GM19455 (cell line): Measurements from ENCODE around the gene GPR137.

ENCODE experiments used
- ATAC-seq: cut with Tn5 transposase; IDR thresholded peaks from one replicate; pipeline ENCODE4 v1.9.1; 2021; ENCODE audit not compliant: unreplicated experiment

GPR137 gene

GRCh38 chr11:64249038-64249437, 36.6 kb upstream of the GPR137 start:
- ATAC-seq, result no peak

DNA sequence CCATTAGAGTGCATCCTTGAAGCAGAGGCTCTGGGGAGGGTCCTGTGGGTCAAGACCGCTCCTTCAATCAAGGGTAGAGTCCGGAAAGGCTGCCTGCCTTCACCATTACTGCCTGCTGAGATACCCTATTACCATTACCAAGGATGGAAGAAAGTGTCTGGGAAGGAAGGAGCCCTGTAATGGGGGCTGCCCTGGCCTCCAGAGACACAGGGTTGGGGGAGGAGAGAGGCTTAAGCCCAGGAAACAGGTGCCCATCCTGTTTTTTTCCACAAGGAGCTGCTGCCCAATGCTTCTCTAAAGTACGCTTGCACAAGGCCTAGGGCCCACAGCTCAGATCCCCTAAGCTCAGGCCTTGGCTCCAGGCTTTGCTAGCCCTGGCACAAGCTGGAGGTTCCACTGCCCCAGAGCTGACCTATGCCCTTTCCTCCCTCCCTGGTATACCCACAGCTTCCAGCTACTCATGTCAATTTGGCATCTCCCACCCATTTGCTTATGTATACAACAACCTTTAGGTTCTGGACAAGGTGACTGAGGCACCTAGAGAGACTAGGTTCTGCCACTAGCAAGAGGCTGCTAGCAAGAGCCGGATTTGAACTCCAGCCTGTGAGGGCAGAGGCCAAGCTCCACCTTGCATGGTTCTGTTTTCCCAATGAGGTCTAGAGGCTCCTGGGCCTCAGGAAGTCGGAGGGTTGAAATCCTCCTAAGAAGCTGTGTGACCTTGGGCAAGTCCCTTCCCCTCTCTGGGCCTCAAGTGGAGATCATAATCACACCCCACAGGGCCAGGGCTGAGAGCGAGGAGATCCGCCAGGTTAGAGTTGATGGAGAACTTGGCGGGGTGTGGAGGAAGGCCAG, 35.9 kb upstream of the GPR137 start:
- ATAC-seq, result no peak

DNA sequence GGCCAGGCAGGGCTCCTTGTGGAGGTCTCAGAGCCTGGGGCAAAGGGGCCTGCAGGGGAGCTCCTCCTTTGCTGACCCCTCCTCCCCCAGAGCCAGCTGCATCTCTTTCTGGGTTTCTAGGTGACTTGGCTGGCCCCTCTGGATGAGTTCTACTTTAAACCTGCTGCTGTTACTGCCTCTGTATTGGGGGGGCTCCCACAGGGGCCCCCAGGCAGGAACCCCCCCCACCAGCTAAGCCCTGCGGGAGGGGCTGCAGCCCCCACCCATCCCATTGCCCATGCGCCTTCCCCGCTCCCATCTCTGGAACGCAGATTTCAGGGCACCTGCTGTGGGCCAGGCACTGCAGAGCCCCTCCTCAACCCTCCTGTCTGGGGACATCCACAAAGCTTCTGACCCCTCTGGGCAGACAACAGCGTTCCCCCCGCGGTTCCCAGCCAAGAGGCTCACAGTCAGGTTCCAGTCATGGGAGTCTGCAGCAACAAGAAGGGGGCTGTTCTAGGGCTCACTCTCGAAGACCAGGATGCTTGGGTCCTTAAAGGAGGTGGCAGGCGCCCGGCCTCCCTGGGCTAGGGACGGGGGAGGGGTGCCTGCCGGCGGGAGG, 35.1 kb upstream of the GPR137 start:
- ATAC-seq, result no peak

- no peak for ATAC-seq
Observed at GRCh38 chr11:64251016-64251752, 34.5 kb upstream of the GPR137 start, which contains the start of gene PLCB3. PLCB3 (plus strand) TSS chr11:64251530; CDS start chr11:64251650, 120 bp downstream.

DNA sequence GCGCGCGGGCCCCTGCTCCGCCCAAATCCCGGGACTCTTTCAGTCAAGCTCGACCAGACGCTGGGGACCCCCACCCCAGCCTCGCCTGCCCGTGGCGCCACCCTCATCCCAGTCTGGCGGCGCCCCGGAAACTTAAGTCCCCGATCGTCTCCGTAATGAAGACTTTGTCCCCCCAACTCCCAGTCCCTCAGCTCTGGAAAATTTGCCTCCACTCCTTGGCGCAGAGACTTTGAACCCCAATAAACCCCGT, 34.0 kb upstream of the GPR137 start:
- ATAC-seq, result no peak

DNA sequence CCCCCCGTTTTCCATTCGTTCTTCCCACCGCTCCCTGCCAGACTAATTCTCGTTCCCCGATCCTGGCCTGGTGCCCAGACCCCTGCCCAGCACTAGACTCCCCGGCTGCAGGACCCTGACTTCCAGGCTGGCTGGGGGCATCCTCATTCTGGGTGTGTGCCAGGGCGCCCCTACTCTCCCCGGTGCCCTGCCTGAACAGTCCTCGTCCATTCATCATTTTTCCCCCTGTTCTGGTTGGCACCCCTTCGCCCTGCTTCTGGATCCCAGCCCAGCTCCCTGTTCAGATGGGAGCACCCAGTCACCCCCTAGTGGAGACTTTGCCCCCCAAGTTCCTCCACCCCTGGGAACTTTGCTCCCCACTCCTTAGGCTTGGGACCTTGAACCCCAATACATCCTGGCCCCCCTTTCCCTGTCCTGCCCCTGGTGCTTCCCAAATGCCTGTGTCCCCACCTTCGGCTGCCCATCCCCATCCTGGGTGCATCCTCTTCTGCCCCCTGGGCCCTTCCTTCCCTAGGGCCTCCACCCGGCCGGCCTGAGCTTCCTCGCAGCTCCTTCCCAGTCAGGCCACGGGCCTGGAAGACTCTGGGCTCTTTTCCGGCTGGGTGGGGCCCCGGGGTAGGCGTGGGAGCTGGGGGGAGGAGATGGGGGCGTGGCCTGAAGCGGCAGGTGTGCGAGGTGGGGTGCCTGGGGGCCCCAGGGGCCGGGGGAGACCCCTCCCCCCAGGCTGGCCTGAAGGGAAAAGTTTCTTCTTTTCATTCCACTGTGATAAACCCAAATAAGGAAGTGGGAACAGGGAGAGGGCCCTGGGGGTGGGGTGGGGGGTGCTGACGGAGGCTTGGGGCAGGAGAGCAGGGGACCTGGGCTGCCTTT, 33.4 kb upstream of the GPR137 start:
- ATAC-seq, result no peak

GRCh38 chr11:64253043-64253442, 32.6 kb upstream of the GPR137 start:
- ATAC-seq, result no peak

DNA sequence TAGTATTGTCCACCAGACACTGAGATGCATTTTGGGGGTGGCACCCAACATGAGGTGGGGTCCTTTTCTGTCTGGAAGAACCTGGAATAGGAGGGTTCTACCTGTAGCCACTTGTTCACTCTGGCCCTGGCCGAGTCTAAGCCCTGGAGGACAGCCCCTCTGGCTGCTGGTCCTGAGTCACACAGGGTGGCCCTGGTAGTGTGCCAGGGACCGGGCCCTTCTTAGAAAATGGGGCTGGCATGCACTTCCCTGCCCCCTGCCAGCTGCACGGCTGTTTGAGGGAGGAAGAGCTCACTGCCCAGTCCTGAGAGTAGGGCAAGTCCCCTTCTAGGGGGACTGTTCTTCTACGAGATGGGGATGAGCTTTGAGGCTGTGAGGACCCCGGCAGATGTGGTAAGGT, 32.2 kb upstream of the GPR137 start:
- ATAC-seq, result no peak

DNA sequence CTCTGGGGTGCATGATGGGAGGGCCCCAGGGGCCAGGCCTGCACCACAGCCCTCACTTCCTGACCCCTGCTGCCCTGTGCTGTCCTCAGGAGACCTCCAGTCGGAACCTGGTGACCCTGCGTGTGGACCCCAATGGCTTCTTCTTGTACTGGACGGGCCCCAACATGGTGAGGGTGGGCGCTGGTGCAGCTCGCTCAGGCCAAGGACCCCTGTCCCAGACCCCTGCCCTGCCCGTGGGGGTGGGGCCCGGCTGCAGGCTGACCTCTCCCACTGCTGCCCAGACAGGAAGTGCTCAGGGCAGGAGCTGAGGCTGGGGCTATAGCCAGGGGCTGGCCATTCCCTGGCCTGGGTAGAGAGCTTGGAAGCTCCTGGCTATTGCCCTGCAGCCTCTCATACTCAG, 31.3 kb upstream of the GPR137 start:
- no peak for ATAC-seq

DNA sequence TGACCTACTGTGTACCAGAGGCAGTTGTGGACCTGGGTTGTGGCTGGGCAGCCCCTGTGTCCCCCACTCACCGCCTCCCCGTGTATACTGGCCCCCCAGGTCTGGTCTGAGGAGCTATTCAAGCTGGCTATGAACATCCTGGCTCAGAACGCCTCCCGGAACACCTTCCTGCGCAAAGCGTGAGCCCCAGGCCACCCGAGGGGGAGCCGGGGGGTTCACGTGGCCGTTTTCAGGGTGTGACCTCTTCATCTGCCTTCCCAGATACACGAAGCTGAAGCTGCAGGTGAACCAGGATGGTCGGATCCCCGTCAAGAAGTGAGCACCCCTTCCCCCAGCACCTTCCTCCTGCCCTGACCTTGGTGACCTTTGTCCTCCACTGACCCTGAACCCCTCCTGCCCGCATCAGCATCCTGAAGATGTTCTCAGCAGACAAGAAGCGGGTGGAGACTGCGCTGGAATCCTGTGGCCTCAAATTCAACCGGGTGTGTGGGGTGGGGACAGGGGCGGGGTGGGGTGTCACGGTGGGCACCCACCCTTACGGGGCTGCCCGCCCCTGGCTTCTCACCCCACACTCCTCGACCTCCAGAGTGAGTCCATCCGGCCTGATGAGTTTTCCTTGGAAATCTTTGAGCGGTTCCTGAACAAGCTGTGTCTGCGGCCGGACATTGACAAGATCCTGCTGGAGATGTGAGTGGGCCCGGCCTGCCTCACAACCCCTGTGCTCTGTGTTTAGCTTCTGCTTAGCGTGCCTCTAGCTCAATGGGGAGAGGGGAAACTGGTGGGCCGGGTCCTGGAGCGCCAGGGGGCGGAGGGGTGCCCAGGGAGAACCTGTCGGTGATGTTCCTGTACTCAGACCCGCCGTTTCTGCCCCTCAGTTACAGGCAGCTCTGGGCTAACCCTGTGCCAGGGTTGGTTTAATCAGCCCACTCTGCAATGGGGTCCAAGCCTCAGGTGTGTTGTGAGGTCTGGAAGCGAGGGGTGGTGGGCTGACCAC, 30.2 kb upstream of the GPR137 start:
- ATAC-seq, result no peak

DNA sequence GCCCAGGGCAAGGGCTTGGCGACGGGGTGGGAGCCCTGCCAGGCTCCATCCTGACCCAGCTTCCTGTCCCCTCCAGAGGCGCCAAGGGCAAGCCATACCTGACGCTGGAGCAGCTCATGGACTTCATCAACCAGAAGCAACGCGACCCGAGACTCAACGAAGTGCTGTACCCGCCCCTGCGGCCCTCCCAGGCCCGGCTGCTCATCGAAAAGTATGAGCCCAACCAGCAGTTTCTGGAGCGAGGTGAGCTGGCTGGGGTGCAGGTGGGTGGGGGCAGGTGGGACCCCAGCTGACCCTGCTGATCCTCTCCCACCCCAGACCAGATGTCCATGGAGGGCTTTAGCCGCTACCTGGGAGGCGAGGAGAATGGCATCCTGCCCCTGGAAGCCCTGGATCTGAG, 29.3 kb upstream of the GPR137 start:
- ATAC-seq, result no peak

DNA sequence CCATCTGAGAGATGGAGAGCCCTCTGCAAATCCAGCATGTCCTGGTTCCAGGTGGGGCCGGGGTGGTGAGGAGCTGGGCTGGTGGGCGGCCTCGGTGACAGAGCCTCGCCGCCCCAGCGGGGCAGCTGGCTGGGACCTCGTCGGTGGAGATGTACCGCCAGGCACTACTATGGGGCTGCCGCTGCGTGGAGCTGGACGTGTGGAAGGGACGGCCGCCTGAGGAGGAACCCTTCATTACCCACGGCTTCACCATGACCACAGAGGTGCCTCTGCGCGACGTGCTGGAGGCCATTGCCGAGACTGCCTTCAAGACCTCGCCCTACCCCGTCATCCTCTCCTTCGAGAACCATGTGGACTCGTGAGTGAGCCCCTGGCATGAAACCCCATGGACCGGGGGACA, 27.3 kb upstream of the GPR137 start:
- ATAC-seq, result no peak

GRCh38 chr11:64258946-64259532, 26.6 kb upstream of the GPR137 start:
- no peak for ATAC-seq

DNA sequence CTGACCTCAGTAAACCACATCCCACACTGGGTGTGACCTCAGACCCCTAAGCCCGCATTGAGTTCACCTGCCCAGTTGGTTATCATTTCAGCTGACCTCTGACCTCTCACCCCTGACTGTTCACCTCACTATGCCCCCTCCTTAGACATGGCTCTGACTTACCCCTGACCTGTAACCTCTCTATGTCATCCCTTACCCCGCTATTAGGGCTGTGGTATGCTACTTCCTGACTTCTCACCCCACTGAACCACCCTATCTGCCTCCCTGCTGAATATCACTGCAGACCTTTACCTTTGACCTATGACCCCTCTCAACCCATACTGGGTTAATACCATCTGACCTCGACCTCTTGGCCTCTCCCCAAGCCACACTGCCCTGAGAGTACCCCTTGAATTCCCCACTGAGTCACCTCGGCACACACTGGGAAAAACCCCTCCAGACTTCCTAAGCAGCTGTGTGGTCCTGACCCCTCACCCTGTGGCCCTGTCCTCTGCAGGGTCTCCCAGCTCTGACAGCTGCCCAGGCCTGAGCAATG, 26.0 kb upstream of the GPR137 start:
- no peak for ATAC-seq

DNA sequence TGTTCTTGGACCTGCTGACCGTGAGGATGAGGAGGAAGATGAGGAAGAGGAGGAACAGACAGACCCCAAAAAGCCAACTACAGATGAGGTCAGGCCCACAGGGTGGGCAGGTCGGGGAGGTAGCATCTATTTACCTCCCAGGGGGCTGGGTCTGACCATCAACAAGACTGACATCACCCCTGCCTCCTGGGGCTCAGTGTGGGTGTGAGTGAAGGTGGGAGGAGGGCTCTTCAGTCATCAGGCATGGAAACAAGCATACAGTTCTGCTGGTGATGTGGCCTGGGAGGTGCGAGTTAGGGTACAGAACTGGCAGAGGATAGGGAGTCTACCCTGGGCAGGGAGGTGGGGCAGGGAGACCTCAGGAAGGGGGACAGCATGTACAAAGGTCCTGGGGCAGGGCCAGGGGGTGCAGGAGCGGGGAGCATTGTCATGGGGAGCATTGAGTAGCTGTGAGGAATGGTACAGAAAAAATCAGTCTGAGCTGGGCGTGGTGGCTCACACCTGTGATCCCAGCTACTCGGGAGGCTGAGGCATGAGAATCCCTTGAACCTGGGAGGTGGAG, 25.4 kb upstream of the GPR137 start:
- ATAC-seq, result no peak

- no peak for ATAC-seq
Observed at GRCh38 chr11:64261556-64262080, 24.0 kb upstream of the GPR137 start.

DNA sequence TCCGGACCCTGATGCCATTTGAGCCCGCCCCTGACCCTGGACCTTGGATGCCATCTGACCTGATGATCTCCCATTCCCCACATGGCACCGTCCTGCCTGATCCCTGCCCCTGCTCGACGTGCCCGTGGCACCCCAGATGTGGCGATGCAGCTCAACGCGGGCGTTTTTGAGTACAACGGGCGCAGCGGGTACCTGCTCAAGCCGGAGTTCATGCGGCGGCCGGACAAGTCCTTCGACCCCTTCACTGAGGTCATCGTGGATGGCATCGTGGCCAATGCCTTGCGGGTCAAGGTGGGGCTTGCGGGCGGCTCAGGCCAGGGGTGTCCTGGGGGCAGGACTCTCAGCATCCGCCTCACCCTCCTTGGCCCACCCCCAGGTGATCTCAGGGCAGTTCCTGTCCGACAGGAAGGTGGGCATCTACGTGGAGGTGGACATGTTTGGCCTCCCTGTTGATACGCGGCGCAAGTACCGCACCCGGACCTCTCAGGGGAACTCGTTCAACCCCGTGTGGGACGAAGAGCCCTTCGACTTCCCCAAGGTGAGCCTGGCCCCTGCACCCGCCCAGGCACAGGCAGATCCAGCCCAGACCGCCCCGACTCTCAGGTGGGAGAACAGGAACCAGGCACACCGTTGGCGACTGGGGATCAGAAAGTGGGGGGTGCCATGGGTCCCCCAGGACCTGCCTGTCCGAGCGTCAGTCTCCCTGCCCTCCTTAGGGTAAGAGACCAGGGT, 23.2 kb upstream of the GPR137 start:
- ATAC-seq, result no peak
